HUES6 (cell line): Measurements from ENCODE around the gene SEPTIN11.

Source experiments
- H3K27ac ChIP-seq: 2 replicates; pipeline ENCODE4 v1.7.0; 2013; ENCODE audit warnings: low read depth, mild to moderate bottlenecking, low read length, inconsistent platforms
- H3K27me3 ChIP-seq: 2 replicates; pipeline ENCODE4 v1.6.1; 2013; ENCODE audit warnings: low read length; ENCODE audit not compliant: control insufficient read depth, insufficient read depth
- H3K36me3 ChIP-seq: 2 replicates; pipeline ENCODE4 v1.6.1; 2013; ENCODE audit warnings: low read length; ENCODE audit not compliant: control insufficient read depth, insufficient read depth
- H3K4me1 ChIP-seq: 2 replicates; pipeline ENCODE4 v1.6.1; 2013; ENCODE audit warnings: low read length; ENCODE audit not compliant: control insufficient read depth, insufficient read depth
- H3K4me3 ChIP-seq: 2 replicates; pipeline ENCODE4 v1.5.1; 2013; ENCODE audit warnings: low read depth, low read length
- H3K9ac ChIP-seq: one replicate; pipeline ENCODE4 v1.6.1; 2013; ENCODE audit warnings: mild to moderate bottlenecking, low read length
- H3K9me3 ChIP-seq: 2 replicates; pipeline ENCODE4 v1.6.1; 2013; ENCODE audit warnings: low read depth, low read length; ENCODE audit not compliant: control insufficient read depth, insufficient read depth

SEPTIN11 gene

GRCh38 chr4:76964769-76965168 lies 15.2 kb downstream of the SEPTIN11 start:
- Histone ChIP-seq H3K27me3 (no peaks in the 10 kb centered on the region), H3K4me1 (peaks cover 7% of the 10 kb centered on the region), H3K9me3 (no peaks in the 10 kb centered on the region), H3K27ac (no peak overlapping the region), H3K36me3 (no peaks in the 10 kb centered on the region), H3K4me3 (no peak overlapping the region), H3K9ac (no peak overlapping the region)

- no peaks in the 10 kb centered on the region for H3K36me3 ChIP-seq
- no peaks in the 10 kb centered on the region for H3K9me3 ChIP-seq
- peaks cover 14% of the 10 kb centered on the region for H3K4me1 ChIP-seq
- no peak overlapping the region for H3K4me3 ChIP-seq
- H3K27me3 ChIP-seq, result no peaks in the 10 kb centered on the region
- H3K27ac ChIP-seq, result no peak overlapping the region
- no peak overlapping the region for H3K9ac ChIP-seq
These were observed 16.5 kb downstream of the SEPTIN11 start for GRCh38 chr4:76965866-76966579.

- Histone ChIP-seq H3K36me3 (peaks cover 5% of the 10 kb centered on the region; the same call in 1 of the 2 replicates), H3K4me3 (no peak overlapping the region), H3K4me1 (peaks cover 28% of the 10 kb centered on the region), H3K9me3 (no peaks in the 10 kb centered on the region), H3K9ac (no peak overlapping the region), H3K27ac (no peak overlapping the region), H3K27me3 (no peaks in the 10 kb centered on the region)
These were observed 19.4 kb downstream of the SEPTIN11 start for GRCh38 chr4:76968937-76969336.

- peaks cover 5% of the 10 kb centered on the region; the same call in 1 of the 2 replicates for H3K36me3 ChIP-seq
- no peak overlapping the region for H3K9ac ChIP-seq
- no peak overlapping the region for H3K4me3 ChIP-seq
- H3K4me1 ChIP-seq, result peaks cover 28% of the 10 kb centered on the region
- no peaks in the 10 kb centered on the region for H3K9me3 ChIP-seq
- H3K27me3 ChIP-seq, result no peaks in the 10 kb centered on the region
- H3K27ac ChIP-seq, result no peak overlapping the region
These were observed 19.9 kb downstream of the SEPTIN11 start for GRCh38 chr4:76969495-76969894.

GRCh38 chr4:76969941-76970529 lies 20.5 kb downstream of the SEPTIN11 start:
- Histone ChIP-seq H3K27ac (no peak overlapping the region), H3K9me3 (no peaks in the 10 kb centered on the region), H3K36me3 (peaks cover 5% of the 10 kb centered on the region; the same call in 1 of the 2 replicates), H3K4me1 (peaks cover 28% of the 10 kb centered on the region), H3K4me3 (no peak overlapping the region), H3K9ac (no peak overlapping the region), H3K27me3 (no peaks in the 10 kb centered on the region)

GRCh38 chr4:76972306-76972705 lies 22.8 kb downstream of the SEPTIN11 start:
- Histone ChIP-seq H3K4me3 (no peak overlapping the region), H3K9me3 (no peaks in the 10 kb centered on the region), H3K4me1 (peaks cover 28% of the 10 kb centered on the region), H3K36me3 (peaks cover 5% of the 10 kb centered on the region; the same call in 1 of the 2 replicates), H3K27me3 (no peaks in the 10 kb centered on the region), H3K9ac (no peak overlapping the region), H3K27ac (no peak overlapping the region)

GRCh38 chr4:76974150-76974549 lies 24.6 kb downstream of the SEPTIN11 start:
- Histone ChIP-seq H3K27me3 (no peaks in the 10 kb centered on the region), H3K4me1 (peaks cover 34% of the 10 kb centered on the region), H3K27ac (no peak overlapping the region), H3K9me3 (no peaks in the 10 kb centered on the region), H3K36me3 (peaks cover 5% of the 10 kb centered on the region; the same call in 1 of the 2 replicates), H3K9ac (no peak overlapping the region), H3K4me3 (no peak overlapping the region)

- H3K4me1 ChIP-seq, result peaks cover 29% of the 10 kb centered on the region
- H3K27ac ChIP-seq, result no peak overlapping the region
- H3K9me3 ChIP-seq, result no peaks in the 10 kb centered on the region
- peaks cover 5% of the 10 kb centered on the region; the same call in 1 of the 2 replicates for H3K36me3 ChIP-seq
- no peaks in the 10 kb centered on the region for H3K27me3 ChIP-seq
- no peak overlapping the region for H3K4me3 ChIP-seq
- H3K9ac ChIP-seq, result no peak overlapping the region
These were observed 27.6 kb downstream of the SEPTIN11 start for GRCh38 chr4:76977113-76977512.

GRCh38 chr4:76977736-76978350 lies 28.3 kb downstream of the SEPTIN11 start:
- Histone ChIP-seq H3K36me3 (peaks cover 5% of the 10 kb centered on the region; the same call in 1 of the 2 replicates), H3K9ac (no peak overlapping the region), H3K27me3 (no peaks in the 10 kb centered on the region), H3K4me3 (no peak overlapping the region), H3K4me1 (peaks cover 28% of the 10 kb centered on the region), H3K9me3 (no peaks in the 10 kb centered on the region), H3K27ac (no peak overlapping the region)

- Histone ChIP-seq H3K4me1 (peaks cover 37% of the 10 kb centered on the region), H3K36me3 (no peaks in the 10 kb centered on the region; the same call in 1 of the 2 replicates), H3K9me3 (no peaks in the 10 kb centered on the region), H3K27ac (no peak overlapping the region), H3K27me3 (no peaks in the 10 kb centered on the region), H3K4me3 (no peak overlapping the region), H3K9ac (no peak overlapping the region)
These were observed 29.7 kb downstream of the SEPTIN11 start for GRCh38 chr4:76979236-76979635.

- H3K27ac ChIP-seq, result no peak overlapping the region
- peaks cover 47% of the 10 kb centered on the region for H3K4me1 ChIP-seq
- H3K27me3 ChIP-seq, result no peaks in the 10 kb centered on the region
These were observed 30.7 kb downstream of the SEPTIN11 start for GRCh38 chr4:76980261-76980660.

More at GRCh38 chr4:76980261-76980660, 30.7 kb downstream of the SEPTIN11 start:
- Histone ChIP-seq H3K9ac (no peak overlapping the region), H3K4me3 (no peak overlapping the region), H3K9me3 (no peaks in the 10 kb centered on the region), H3K36me3 (no peaks in the 10 kb centered on the region; the same call in 1 of the 2 replicates)
